ENCODE measurements around the gene CTNNA3. TPM values are rescaled to one million over a fixed set of nuclear protein-coding genes. Genes with fewer than 3 reads are reported as not detected.
A peak's percentile ranks its signal among the peaks of the same experiment; 100 is the strongest.

Gene CTNNA3
- total and polyA plus RNA-seq, 12 donors: 0.03 to 14.4 (median 0.47) TPM; not detected in 1

DNA sequence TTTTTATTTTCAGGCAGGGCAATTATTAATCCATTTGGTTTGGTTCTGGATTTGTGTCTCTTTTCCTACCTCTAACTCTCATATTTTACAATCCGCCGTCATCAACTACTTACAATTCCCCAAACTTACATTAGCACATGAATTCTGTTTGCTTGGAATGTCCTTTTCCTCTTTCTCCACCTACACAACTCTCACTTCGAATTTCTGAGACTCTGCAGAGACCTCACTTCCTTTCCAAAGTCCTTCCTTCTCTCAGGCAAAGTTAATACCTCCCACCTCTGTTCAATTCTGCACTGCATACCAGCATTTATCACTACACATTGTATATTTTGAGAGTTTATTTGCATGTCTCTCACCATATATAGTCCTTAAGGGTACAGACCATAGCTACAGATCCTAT lies 892.8 kb downstream of the CTNNA3 start:
- H3K27ac ChIP-seq: no peak overlapping the region
- DNase-seq: no peak
- H3K4me3 ChIP-seq: no peak overlapping the region
- no peaks in the 10 kb centered on the region for H3K9me3 ChIP-seq (replicated peaks in 1 of 3)
- no peak for TF ChIP-seq POLR2A (IDR thresholded peaks at IDR 0.05)
- TF ChIP-seq, protein P1, sequence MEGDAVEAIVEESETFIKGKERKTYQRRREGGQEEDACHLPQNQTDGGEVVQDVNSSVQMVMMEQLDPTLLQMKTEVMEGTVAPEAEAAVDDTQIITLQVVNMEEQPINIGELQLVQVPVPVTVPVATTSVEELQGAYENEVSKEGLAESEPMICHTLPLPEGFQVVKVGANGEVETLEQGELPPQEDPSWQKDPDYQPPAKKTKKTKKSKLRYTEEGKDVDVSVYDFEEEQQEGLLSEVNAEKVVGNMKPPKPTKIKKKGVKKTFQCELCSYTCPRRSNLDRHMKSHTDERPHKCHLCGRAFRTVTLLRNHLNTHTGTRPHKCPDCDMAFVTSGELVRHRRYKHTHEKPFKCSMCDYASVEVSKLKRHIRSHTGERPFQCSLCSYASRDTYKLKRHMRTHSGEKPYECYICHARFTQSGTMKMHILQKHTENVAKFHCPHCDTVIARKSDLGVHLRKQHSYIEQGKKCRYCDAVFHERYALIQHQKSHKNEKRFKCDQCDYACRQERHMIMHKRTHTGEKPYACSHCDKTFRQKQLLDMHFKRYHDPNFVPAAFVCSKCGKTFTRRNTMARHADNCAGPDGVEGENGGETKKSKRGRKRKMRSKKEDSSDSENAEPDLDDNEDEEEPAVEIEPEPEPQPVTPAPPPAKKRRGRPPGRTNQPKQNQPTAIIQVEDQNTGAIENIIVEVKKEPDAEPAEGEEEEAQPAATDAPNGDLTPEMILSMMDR (IDR thresholded peaks at IDR 0.05): no peak
- H3K4me1 ChIP-seq (replicated peaks in 1 of 2): no peaks in the 10 kb centered on the region
- intact Hi-C loops (cut with DNase I): no loop called here
- no peaks in the 10 kb centered on the region for H3K27me3 ChIP-seq
- 61 to 70% (median 65%) methylated on average over 3 of the region's 3 CpGs for WGBS, 4 donors
- H3K36me3 ChIP-seq (replicated peaks in 1 of 2): no peaks in the 10 kb centered on the region

- Histone ChIP-seq H3K9me3 (replicated peaks in 1 of 3) (no peaks in the 10 kb centered on the region), H3K4me1 (replicated peaks in 1 of 2) (no peaks in the 10 kb centered on the region), H3K27me3 (no peaks in the 10 kb centered on the region), H3K4me3 (peak overlapping the region in 1 of 4 donors; percentile 26), H3K36me3 (replicated peaks in 1 of 2) (no peaks in the 10 kb centered on the region), H3K27ac (no peak overlapping the region)
- DNase-seq: no peak
- 73 to 81% (median 76%) methylated on average over 2 of the region's 2 CpGs for WGBS, 4 donors
- intact Hi-C loops (cut with DNase I): no loop called here
- no peak for TF ChIP-seq POLR2A (IDR thresholded peaks at IDR 0.05)
- TF ChIP-seq, protein P1 (IDR thresholded peaks at IDR 0.05): no peak
Observed at GRCh38 chr10:66799474-66799873, 896.5 kb downstream of the CTNNA3 start.

DNA sequence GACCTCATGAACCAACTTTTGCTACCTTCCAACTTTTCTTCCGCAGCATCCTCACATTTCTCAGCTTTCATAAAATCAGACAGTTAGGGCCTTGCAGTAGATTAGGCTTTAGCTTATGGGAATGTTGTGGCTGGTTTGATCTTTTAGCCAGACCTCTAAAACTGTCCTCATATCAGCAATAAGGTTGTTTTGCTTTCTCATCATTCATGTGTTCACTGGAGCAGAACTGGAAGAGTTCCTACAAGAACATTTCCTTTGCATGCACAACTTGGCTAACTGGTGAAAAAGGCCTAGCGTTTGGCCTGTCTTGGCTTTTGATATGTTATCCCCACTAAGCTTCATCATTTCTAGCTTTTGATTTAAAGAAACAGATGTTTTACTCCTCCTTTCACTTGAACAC lies 900.1 kb downstream of the CTNNA3 start:
- no peaks in the 10 kb centered on the region for H3K4me1 ChIP-seq (replicated peaks in 1 of 2)
- H3K27ac ChIP-seq: no peak overlapping the region
- TF ChIP-seq POLR2A (IDR thresholded peaks at IDR 0.05): no peak
- TF ChIP-seq, protein P1 (IDR thresholded peaks at IDR 0.05): no peak
- intact Hi-C loops (cut with DNase I): no loop called here
- H3K27me3 ChIP-seq: no peaks in the 10 kb centered on the region
- no peaks in the 10 kb centered on the region for H3K9me3 ChIP-seq (replicated peaks in 1 of 3)
- WGBS, 4 donors: 62 to 83% (median 75%) methylated on average over 2 of the region's 2 CpGs
- no peak overlapping the region for H3K4me3 ChIP-seq
- no peaks in the 10 kb centered on the region for H3K36me3 ChIP-seq (replicated peaks in 1 of 2)
- no peak for DNase-seq

DNA sequence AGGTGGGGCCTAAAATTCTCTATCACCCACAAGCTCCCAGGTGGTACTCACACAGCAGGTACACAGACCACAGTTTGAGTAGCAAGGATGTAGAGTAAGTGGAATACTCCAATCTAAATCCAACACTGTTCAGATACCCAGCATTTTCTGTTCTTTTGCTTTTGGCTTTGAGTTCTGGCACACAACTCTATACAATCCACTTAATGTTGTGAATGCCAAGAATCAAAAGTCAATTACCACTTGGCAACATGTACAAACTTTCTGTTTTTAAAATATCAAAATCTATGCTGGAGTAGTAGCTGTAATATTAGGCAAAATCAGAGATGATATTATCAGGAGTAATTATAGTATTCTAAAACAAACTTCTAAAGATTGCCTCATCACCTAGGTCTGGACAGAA lies 903.6 kb downstream of the CTNNA3 start:
- Histone ChIP-seq H3K27me3 (no peaks in the 10 kb centered on the region), H3K9me3 (replicated peaks in 1 of 3) (no peaks in the 10 kb centered on the region), H3K36me3 (replicated peaks in 1 of 2) (no peaks in the 10 kb centered on the region), H3K4me3 (no peak overlapping the region), H3K27ac (no peak overlapping the region), H3K4me1 (replicated peaks in 1 of 2) (no peaks in the 10 kb centered on the region)
- TF ChIP-seq, protein P1 (IDR thresholded peaks at IDR 0.05): no peak
- no peak for DNase-seq
- intact Hi-C loops (cut with DNase I): no loop called here
